ENCODE data around the gene CILP2. TPM values are rescaled to one million over a fixed set of nuclear protein-coding genes. Genes with fewer than 3 reads are reported as not detected.

The CILP2 gene
- total and polyA plus RNA-seq, 9 of the 15 experiments (the other 6 are each of a cell fraction or from before 2014, with no cell fraction given): 0.04 to 0.35 (median 0.05) TPM; not detected in 2

DNA sequence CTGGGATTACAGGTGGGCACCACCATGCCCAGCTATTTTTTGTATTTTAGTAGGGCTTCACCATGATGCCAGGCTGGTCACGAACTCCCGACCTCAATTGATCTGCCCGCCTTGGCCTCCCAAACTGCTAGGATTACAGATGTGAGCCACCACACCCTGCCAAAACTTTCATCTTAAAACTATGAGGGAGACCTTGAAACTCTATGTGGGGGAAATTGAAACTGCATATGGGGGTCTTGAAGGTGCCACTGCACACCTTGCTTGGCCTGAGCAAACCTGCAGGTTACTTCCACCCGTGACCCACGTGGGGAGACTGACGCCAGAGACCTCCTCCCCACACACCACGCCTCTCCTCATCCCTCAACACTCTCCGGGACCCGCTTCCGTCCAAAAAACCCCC lies 15.6 kb downstream of the CILP2 start:
- H3K9me3 ChIP-seq (replicated peaks; ENCODE audit: control insufficient read depth, insufficient read depth, low read depth, low read length): no peaks in the 10 kb centered on the region
- WGBS (ENCODE audit: insufficient coverage, low coverage, missing lambda C conversion rate): 18% methylated on average over 10 of the region's 10 CpGs
- no peak overlapping the region for H3K4me3 ChIP-seq
- no peak overlapping the region for H3K4me2 ChIP-seq (ENCODE audit: insufficient read depth, low read length)
- DNase-seq (ENCODE audit: extremely low read depth in 1 of 4, low spot score in 3 of 4) (no peak), ATAC-seq (no peak), FAIRE-seq (no peak)
- H3K9ac ChIP-seq (ENCODE audit: insufficient read depth in 1 of 2, low read depth in 2 of 2, low read length in 2 of 2): no peak overlapping the region
- peaks cover 0 to 29% of the 10 kb centered on the region in 2 experiments; a peak in 2 of 5 replicates for H3K4me1 ChIP-seq (replicated peaks in 1 of 2; ENCODE audit: control insufficient read depth in 2 of 2, insufficient read depth in 2 of 2, low read length in 2 of 2)
- H4K20me1 ChIP-seq (replicated peaks; ENCODE audit: control insufficient read depth, insufficient read depth, low read length): 0 out of 2 replicates have a peak, but pooled peaks cover 5% of the 10 kb centered on the region
- intact Hi-C loops (cut with micrococcal nuclease) (loop anchor here (1.0 to 5.0 kb wide), 2 partner anchors 21 to 89 kb away; partner anchors contain the start of gene GMIP), in situ Hi-C loops (cut with MboI) (loop anchor here (10.0 kb wide), 1 partner anchor 401 kb away; no protein-coding TSS in a partner anchor)
- ChIA-PET POLR2A (interaction anchor here (0.7 kb wide), 1 partner anchor 21 kb away, joined by 3 read pairs; no protein-coding TSS in a partner anchor), CTCF (ENCODE audit: low intra/inter-chr PET ratio) (interaction anchor here (1.3 kb wide), 1 partner anchor 21 kb away, joined by 9 read pairs; no protein-coding TSS in a partner anchor)
- no peak overlapping the region for H3K27ac ChIP-seq (ENCODE audit: extremely low read depth, low read depth, low read length)
- peaks cover 2 to 37% of the 10 kb centered on the region in 2 experiments; a peak in 4 of 5 replicates for H3K27me3 ChIP-seq (ENCODE audit: control insufficient read depth in 2 of 2, insufficient read depth in 2 of 2, low read length in 2 of 2)
- no peaks in the 10 kb centered on the region for H3K36me3 ChIP-seq (ENCODE audit: control insufficient read depth, insufficient read depth, low read length)
- H3K79me2 ChIP-seq (ENCODE audit: control insufficient read depth, insufficient read depth, low read length): no peaks in the 10 kb centered on the region
- peak; percentile 85 for TF ChIP-seq MIER1 (IDR thresholded peaks at IDR 0.05; ENCODE audit: low read depth)
- TF ChIP-seq PHTF2 (CRISPR knock-in tag; IDR thresholded peaks at IDR 0.05): no peak
- no peak for TF ChIP-seq FOSL1 (tag; conservative IDR thresholded peaks at IDR 0.05)
- no peak for TF ChIP-seq EZH2 (IDR thresholded peaks at IDR 0.05; ENCODE audit: borderline replicate concordance, low read depth, low read length)
- TF ChIP-seq PCBP2 (IDR thresholded peaks at IDR 0.05; ENCODE audit: low read depth, low read length, poor library complexity, severe bottlenecking): no peak
- 0 out of 2 replicates have a peak, but pooled peaks have one; percentile 83 for TF ChIP-seq PTBP1 (IDR thresholded peaks at IDR 0.05; ENCODE audit: low read depth, low read length)
- TF ChIP-seq PBX2 (CRISPR knock-in tag; IDR thresholded peaks at IDR 0.05; ENCODE audit: low read depth): no peak
- no peak for TF ChIP-seq PBX2 (tag; conservative IDR thresholded peaks at IDR 0.05; ENCODE audit: low read depth)
- BruUV-seq (replicated peaks): no TSS peak
- H3K9me1 ChIP-seq (ENCODE audit: control insufficient read depth, insufficient read depth, low read length): no peaks in the 10 kb centered on the region
- H2AFZ ChIP-seq (ENCODE audit: low read depth, low read length): no peak overlapping the region

Data from K562 (cell line).